NCI-H774 (cell line): Measurements from ENCODE around the gene IL17REL.

Source experiments
- DNase-seq: peaks from one replicate; lab custom pipeline; 2025; lab: John Stamatoyannopoulos, UW

Gene IL17REL

DNA sequence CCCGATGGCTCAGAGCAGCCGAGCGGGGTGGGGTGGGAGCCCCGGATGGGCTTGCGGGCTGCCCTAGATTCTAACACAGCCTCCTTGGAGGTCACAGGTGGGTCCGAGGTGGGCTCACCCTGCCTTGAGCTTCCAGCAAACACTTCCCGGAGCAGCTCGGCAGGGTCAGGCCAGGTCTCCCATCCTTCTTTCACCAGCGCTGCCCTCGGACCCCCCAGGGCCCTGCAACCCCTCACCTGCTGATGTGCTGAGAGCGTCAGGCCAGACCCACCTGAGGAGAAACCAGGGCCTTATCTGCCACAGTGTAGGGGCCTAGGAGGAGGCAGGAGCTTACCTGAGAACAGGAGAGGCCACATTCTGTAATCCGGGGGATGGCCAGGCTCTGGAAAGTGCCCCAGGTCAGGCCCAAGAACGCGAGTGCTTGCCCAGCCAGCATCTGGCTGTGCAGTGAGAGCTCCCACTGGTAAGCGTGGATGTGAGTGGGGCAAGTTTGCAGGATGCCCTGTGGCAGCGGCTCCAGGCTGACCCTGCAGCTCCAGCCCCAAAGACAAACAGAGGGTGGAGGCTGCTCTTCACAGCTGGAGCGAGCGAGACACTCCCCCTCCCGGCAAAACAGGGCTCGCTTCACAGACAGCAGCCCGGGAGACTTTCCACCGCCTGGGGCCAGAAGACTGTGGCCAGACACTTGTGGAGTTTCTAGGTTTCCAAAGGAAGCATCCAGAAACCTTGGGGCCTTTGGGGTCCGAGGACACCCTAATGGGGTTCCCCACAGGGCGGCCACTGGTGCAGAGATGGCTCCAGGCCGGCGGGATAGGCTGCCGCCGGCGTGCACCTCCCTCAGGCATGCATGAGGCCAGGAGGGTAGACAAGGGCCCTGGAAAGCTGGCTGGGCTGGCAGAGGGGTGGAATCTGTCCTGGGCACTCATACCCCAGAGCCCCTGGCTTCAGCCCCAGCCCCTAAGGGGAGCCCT lies at the start of gene IL17REL:
IL17REL (minus strand) TSS at position 555 of the 971 bp plus-strand sequence; CDS start at position 436, 119 bp downstream.
- no peak for DNase-seq

DNA sequence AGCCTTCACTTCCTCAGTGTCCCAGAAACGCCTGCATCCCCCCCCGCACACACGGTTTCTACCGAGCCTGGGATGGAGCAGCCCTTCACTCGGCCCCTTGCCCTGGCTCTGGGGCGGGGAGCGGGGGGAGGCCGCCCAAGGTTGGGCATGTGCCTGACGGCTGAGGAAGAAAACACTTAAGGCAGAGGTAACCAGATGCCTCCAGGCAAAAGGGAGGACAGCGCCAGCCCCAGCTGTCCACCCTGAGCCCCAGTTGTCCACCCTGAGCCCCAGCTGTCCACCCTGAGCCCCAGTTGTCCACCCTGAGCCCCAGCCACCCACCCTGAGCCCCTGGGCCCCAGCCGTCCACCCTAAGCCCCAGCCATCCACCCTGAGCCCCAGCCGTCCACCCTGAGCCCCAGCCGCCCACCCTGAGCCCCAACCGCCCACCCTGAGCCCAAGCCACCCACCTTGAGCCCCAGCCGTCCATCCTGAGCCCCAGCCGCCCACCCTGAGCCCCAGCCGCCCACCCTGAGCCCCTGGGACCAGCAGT lies 49.3 kb upstream of the IL17REL start:
- DNase-seq: no peak

DNA sequence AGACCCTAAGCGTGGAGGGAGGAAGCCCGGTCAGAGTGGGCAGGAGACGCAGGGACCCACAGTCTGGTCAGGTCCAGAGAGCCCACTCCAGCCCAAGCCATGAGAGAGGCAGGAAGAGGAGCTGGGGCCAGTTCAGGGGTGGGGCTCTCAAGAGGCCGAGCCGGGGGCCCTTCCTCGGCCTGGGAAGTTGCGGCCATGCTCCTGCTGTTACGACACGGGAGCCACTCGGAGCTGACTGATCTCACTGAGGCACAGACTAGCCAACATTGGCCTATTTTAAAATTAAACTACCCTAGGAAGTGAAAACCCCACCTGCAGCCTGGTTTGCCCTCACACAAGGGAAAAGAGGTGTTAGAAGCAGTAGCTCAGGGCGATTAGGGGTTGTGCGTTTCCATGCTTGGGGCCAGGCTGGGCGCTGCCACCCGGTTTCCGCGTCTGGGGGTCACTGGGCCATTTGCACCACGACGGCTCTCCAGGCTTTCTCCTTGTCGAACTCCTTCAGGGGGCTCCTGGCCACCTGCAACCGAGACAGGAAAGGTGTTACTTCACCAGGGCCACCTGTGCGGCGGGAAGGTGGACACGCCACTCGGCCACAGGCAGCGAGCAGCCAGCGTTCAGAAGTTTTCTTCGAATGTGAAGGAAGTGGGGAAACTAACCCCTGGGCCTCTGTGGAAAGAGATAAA lies 48.7 kb upstream of the IL17REL start:
- DNase-seq: no peak

DNA sequence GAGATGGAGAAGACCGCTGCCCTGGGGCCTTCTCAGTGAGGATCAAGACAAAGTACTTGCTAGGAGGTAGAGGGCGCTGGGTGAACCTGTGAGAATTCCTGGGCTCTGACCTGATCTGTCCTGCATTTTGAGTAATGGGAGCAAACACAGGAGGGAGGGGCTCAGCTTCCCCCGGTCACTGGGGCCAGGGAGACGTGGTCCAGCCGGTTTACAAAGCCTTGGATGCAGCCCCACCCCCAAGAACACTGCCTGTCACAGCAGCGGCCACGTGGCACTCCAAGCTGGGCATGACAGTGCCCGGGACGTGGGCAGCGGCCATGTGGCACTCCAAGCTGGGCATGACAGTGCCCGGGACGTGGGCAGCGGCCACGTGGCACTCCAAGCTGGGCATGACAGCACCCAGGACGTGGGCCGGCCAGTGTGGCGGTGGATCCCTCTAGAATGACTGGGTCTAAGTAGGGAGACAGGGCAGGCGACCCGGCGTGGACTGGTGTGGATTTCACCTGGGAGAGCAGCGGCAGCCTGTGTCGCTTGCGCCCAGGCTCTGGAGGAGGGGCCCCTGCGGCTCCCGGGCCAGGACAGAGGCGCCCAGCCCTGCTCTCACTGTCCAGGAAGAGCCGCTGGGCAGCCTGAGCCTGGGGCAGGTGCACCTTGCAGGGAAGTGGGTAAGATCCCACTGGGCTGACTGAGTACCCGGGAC lies 48.0 kb upstream of the IL17REL start:
- DNase-seq: no peak

DNA sequence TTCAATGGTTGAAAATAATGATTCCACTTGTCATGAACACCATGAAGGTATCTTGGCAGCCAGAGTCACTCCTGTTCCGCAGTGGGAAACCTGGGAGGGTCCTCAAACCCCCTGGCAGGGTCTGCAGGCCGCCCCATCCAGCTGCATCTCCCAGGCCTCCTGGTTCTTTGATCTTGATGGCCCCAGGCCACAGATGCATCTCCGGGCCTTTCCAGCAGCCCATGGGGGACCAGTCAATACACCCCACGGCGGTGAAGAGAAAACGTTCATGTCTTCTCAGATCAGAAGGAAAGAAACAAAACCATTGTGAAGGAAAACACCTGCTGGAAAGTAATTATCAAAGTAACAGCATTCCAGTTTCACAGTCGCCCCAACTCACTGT lies 47.3 kb upstream of the IL17REL start:
- no peak for DNase-seq

DNA sequence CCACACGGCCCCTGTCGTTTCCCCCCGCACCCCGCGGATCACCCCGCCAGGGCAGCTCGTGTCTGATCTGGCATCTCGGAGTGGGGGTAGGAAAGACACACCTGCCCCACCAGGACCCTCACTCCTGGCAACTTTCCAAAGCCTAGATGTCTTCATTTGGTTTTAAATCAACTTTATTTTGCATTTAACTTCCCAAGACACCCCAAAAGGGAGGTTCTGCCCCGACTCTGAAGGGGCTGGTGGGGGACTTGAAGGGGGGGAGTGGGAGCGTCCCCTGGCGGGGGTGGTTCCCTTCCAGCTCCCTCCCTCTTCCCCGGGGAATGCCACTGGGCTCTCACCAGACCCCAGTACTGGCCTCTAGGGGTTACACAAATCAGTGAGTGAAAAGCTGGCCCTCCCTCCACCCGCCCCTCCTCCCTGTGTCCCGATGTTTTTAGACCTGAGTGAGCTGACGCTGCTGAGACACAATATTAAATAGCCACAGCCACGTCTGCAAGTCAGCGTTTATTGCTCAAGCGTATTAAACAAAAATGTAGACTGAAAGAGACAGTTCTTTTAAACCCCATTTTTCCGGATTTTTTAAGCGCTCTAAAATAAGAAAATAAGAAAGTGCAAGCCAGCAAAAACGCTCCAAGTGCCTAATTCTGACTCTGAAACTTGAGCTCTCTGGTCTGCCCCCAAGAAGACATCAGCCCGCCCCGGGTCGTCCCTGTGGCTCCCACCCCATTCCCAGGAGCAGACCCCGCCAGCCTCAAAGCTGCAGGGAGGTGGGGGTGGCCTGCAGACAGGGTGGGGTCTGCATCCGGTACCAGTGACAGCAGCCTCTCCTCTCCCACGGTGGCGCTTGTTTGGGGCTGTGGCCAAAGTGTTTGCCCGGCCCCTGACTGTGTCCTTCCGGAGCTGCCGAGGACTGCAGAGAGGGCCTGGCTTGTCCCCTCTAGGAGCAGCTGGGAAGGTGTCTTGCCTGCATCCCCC lies 46.6 kb upstream of the IL17REL start:
- DNase-seq: no peak

DNA sequence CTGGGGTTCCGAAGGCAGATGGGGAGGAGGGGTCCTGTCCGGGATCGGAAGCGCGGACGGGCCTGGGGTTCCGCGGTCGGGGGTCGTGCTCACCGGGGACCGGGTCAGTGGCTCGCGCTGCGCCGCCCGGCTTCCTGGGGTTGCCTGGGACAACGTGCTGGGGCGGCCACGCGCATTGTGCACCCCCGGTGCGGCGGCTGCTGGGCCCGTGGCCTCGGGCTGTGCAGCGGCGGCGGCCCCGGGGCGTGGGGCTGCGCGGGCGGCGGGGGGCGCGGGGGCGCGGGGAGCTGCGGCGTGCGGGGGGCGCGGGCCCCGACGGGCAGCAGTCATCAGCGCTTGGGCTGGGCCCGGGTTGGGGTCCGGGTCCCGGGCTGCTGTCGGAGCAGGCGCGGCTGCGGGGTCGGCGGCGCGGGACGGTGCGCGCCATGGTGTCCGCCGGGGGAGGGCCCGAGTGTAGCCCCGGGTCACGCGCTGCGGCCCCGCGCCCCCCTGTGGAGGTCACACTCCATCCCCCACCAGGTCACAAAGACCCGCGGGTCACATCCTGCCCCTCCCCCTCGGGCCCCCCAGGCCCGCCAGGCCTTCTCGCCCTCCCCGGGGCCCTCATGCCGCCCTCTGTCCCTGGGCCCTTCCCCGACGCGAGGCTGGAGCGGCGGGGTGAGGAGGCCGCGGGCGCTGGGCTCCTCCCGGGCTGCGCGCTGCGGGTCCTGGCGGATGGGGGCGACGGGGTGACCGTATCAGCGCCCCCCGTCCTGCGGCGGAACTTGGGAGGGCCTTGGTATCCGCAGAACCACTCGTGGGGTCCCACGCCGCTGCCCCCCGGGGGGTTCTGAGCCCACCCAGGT lies 45.7 kb upstream of the IL17REL start, which contains the start of gene TTLL8:
TTLL8 (minus strand) TSS at position 238 of the 845 bp plus-strand sequence.
- no peak for DNase-seq

DNA sequence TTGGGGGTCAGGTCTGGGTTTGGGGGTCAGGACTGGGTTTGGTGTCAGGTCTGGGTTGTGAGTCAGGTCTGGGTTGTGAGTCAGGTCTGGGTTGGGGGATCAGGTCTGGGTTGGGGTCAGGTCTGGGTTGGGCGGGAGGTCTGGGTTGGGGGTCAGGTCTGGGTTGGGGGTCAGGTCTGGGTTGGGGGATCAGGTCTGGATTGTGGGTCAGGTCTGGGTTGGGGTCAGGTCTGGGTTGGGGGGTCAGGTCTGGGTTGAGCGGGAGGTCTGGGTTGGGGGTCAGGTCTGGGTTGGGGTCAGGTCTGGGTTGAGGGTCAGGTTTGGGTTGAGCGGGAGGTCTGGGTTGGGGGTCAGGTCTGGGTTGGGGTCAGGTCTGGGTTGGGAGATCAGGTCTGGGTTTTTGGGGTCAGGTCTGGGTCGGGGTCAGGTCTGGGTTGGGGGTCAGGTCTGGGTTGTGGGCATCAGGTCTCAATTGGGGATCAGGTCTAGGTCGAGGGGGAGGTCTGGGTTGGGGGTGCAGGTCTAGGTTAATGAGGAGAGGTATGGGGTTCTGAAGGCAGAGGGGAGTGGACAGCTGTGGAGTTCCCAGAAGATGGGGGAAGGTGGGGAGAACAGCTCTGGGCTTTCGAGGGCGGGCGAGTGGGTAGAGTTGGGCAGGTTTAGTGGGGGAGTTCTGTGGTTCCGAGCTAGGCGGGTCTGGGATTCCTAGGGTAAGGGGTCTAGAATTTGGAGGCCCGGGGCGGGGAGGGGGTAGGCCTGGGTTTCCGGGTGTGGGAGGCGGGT lies 44.9 kb upstream of the IL17REL start:
- no peak for DNase-seq

DNA sequence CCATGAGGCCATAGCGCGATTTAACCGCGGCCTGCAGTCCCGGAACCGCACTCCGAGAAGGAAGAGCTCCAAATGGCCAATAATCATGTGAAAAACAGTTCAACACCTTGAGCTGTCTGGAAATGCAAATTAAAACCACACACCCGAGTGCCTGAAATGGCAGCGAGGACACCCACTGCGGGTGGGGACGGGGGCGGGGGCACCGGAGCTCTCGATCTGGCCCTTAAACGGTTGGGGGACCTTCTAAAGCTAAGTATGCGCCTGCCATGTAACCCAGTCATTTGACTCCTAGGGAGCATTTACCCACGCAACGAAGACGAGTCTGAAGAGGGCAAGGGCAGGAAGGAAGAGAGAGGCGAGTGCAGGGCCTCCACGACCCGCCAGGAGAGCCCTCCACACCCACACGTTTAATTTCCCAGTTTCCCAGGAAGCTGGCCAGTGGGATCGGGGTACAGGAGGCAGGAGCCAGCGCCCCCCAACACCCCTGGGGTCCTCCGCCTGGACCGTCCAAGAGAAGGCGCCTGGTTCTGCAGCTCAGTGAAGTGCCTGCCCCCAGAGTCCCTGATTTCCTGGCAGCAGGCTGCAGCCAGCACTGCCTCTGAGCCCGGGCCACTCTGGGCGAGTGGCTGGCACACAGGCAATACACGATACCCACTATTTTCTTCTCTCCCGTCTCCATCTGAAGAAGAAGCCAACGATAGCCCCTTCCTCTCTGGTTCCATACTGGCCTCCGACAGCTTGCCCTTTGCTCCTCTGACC lies 43.8 kb upstream of the IL17REL start:
- DNase-seq: no peak

DNA sequence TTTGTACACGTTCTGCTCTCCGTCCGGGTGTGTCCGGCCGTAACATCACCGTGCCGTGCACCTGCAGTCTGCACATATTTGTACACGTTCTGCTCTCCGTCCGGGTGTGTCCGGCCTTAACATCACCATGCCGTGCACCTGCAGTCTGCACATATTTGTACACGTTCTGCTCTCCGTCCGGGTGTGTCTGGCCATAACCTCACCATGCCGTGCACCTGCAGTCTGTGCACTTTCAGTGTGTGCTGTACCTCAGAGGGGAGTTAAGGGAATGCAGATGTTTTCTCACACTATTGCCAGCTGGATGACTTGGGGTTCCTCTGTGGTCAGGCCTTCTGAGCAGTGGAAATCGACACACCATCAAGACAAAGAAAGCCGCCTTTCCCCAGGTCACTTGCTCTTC lies 41.3 kb upstream of the IL17REL start:
- DNase-seq: no peak

DNA sequence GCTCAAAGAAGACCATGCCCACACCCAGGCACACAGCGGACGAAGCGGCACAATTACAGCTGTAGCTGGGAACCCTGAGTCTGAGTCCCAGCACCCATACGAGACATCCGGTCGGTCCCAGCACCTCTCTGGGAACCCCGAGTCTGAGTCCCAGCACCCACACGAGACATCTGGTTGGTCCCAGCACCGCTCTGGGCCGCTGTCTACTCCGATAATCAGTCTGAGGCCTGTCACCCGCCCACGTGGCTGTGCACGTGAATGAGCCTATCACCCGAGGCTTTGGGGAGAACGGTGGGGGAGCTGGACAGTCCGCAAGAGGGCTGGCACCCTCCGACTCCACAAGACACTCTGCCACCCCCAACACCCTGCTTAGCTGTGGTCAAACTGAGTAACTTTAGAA lies 39.4 kb upstream of the IL17REL start:
- no peak for DNase-seq

DNA sequence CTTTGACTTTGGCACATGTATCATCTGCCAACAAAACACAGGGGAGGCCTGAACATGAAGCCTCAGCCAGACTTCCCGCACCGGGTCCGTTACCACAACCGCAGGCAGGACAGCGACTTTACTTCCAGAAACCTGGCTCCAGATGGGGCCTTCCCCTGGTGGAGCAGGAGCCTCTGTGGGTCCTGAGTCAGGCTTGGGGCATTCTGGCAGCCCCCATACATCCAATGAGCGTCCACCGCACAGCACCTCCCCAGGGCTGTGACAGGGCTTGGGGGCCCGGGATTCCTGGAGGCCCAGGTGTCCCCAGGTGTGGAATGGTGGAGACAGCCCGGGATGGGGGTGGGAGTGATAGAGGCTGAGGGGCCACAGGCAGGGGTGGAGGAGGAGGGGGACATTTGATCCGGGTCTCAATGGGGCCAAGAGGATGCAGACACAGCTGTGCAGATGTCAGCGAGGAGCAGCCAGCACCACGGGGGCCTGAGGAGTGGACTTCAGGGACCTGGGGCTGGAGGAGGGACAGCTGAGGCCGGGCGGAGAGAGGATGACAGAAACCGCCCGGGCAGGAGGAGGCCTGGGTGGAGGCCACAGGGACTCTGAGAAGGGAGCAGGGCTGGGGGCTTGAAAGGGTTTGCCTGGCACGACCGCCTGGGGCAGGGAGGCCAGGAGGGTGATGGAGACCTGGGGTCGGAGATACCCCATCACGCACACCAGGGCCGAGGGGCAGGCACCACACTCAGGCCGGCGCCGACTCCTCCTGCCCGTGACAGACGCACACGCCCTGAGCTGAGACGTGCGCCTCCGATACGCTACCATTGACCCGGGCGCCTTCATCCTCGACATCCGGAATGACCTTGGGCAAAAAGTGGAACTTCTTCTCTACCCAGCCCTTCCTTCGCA lies 37.0 kb upstream of the IL17REL start:
- no peak for DNase-seq

DNA sequence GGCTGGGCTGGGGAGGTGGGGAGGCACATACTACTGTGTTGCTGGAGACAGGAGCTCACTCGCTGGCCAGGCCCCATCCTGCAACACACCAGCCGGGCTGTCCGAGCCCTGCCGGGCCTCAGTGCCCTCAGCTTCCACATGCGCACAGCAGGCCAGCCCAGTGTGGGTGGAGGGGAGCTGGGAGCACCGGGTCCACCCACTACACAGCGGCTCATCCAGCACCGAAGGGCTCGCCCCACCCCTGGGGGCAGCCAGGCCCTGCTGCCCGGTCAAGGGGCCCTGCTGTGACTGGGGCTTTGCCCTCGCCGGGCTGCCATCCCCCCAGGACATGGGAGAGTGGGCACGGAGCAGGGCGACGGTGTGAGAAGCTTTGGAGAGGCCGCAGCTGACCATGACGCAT lies 36.3 kb upstream of the IL17REL start:
- DNase-seq: no peak

DNA sequence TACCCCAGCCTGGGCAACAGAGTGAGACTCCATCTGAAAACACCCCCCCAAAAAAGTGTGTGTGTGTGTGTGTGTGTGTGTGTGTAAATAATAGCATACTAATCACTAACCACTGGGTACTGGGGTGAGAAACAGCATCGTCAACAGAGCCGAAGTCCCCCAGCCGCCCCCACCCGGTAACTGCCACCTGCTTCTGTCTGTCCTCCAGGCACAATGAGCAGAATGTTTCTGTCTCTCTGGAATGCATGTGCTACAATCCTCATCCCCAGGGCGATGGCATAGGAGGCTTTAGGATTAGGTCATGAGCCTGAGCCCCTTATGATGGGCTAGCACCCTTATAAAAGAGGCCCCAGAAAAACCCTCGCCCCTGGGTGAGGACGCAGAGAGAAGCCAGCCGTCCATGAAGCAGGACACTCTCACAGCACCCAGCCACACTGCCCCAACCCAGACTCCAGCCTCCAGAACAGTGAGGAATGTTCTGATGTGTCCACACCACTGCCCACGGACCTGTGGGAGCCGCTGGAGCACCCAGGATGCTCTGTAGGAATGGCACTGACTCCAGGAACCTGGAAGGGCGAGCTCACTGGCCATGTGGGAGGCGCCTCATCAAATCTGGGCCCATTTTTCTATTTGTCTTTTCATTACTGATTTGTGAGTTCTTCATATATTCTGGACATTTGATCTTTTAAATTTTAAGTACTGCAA lies 35.6 kb upstream of the IL17REL start:
- DNase-seq: no peak

DNA sequence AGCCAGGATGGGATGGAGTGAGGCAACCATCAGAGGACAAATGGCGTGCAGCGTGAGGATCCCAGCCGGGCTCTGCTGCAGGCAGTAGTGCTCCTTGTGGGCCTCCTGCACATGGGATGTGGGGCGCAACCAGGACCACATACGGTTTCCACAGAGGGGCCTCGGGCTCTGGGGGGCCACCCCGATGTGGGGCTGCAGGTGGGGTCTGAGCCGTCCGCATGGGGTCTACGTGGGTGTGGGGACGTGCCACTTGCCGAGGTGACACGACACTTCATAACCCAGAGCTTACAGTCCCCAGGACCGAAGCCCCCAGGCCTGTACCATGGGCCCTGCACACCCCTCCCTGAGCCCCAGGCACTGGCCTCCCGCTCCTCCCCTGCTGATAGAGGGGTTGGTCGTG lies 34.8 kb upstream of the IL17REL start:
- DNase-seq: no peak

DNA sequence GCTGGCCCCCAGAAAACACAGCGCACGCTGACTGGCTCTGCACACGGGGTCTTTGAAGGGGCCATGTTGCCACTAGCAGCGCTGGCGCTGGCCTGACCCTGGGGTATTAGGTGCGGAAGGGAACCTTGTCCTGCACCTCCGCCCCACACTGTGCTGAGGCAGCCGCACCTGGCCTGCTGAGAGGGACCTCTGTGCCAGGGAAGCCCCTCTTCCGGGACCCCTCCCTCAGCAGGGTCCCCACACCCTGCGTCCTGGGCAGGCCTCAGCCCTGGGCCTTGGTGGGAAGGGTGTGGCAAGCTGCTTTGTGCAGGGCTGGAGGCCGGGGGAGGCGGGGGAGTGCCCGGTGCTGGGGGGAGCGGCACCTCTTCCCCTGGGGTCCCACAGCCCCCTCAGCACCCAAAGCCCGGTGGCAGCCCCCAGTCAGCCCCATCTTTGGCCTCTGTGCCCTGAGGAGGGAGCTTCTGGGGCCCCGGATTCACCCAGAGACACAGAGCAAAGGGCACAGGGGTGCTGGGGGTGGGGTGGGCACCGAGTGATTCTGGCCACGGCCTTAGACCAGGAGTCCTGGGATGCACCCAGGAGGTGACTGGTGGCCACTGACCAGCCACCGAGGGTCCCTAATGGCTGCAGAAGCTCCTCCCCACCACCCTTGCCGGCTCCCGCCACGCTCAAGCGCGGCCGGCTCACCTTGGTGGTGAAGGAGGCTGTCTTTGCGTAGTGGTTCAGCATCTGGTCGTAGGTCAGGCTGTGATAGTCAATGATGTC lies 34.1 kb upstream of the IL17REL start:
- DNase-seq: no peak
